Fibroblast of peridontal ligament (primary cell): ENCODE results near the gene DLL1.

Experiments
- DNase-seq: peaks from one replicate; pipeline ENCODE4 v3.0.0-alpha.2; 2010; ENCODE audit errors: extremely low read depth

The DLL1 gene

GRCh38 chr6:170283212-170284081 lies 7.4 kb downstream of the DLL1 start:
- no peak for DNase-seq

DNA sequence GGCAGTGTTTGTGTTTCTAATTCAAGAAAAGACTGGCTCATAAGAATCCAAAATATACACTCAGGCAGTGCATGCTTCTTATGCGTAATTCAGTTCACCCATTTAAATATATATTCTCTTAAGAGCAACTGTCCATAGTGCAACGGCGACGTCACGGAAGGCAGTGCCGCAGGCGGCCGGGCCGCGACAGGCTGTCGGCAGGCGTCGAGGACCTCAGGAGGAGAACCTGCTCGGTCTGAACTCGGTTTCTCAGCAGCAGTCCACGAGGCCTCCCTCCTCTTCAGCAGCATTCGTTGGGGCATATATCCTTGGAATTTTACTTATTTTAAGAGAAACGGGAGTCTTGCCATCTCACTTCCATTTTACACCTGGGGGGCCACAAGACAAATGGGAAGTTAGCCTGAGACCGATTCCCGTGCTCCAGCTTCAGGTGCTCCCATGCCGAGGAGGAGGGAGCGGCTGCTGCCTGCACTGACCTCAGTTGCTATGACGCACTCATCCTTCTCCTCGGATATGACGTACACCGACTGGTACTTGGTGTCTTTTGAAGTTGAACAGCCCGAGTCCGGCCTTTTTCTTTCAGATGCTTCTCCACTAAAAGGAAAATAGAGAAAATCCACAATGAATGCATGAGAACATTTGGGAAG lies 8.2 kb downstream of the DLL1 start:
- no peak for DNase-seq

- no peak for DNase-seq
Measured at GRCh38 chr6:170281331-170282292, 9.3 kb downstream of the DLL1 start.

DNA sequence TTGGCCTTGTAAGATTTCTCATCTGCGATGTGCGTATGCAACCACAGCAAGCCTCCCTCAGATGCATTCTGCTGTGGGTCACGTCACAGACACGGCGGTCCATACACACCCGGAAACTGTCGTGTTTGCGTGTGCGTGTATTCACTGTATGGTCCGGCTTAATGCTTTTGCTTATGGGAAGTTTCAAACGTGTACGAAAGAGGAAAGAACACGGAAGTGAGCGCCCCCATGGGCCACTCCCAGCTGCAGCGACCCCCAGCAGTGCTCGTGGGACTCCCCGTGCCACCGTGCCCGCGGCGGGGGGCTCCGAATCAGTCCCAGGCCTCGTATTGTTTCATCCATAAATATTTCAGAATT lies 10.2 kb downstream of the DLL1 start:
- no peak for DNase-seq

- no peak for DNase-seq
Measured at GRCh38 chr6:170279977-170280688, 10.7 kb downstream of the DLL1 start.

DNA sequence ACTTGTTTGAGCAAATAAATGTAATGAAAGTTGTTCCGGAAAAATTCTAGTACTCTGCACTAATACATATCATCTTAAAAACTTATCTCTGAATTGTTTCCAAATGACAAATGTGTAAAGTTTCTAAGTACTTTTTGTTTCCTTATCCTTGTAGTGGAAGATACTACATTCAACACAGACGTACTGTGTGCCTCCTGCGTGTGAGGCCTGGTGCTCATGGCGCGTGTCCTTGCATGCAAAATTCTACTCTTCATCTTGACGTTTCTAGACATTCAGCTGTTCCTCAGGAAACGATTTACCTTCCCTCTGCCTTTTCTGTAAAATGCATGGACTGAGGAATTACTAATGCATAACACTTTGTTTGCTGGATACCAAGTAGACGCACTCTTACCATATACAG lies 11.5 kb downstream of the DLL1 start:
- DNase-seq = no peak

GRCh38 chr6:170278743-170279094 lies 12.2 kb downstream of the DLL1 start:
- no peak for DNase-seq

GRCh38 chr6:170277893-170278742 lies 12.8 kb downstream of the DLL1 start:
- no peak for DNase-seq

DNA sequence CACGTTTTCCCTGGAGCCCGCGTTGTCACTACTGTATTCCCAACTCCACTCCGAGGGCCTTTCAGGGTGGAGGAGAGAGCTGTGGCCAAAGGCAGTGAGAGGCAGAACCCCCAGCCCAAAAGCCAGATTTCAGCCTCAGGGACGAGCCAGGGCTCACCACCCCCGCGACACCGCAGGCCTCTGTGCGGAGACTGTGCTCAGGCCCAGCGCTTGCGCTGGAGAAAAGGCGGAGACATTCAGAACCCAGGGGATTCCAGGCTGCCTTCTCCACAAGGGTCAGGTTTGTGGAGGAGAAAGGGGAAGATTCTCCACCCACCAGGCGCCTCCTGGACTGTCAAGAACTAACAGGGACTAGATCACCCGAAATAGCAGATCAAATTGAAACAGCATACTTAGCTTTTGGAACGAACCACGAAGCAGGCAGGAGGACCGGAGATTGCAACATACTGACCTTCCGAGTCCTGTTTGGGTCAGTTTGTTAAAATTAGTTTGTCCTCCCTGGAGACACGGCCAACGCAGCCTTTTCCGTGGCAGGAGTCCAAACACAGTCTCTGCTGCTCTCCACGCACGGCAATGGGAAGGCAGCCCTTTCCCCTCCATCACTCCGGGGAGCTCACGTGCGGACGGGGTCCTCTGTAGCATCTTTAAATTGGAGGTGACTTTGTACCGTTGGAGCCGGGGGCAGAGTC lies 14.4 kb downstream of the DLL1 start:
- peak; percentile 32 for DNase-seq

GRCh38 chr6:170274713-170275560 lies 15.9 kb downstream of the DLL1 start:
- DNase-seq = no peak

- DNase-seq = no peak
Measured at GRCh38 chr6:170273681-170274080, 17.2 kb downstream of the DLL1 start.

- no peak for DNase-seq
Measured at GRCh38 chr6:170273191-170273590, 17.7 kb downstream of the DLL1 start.

DNA sequence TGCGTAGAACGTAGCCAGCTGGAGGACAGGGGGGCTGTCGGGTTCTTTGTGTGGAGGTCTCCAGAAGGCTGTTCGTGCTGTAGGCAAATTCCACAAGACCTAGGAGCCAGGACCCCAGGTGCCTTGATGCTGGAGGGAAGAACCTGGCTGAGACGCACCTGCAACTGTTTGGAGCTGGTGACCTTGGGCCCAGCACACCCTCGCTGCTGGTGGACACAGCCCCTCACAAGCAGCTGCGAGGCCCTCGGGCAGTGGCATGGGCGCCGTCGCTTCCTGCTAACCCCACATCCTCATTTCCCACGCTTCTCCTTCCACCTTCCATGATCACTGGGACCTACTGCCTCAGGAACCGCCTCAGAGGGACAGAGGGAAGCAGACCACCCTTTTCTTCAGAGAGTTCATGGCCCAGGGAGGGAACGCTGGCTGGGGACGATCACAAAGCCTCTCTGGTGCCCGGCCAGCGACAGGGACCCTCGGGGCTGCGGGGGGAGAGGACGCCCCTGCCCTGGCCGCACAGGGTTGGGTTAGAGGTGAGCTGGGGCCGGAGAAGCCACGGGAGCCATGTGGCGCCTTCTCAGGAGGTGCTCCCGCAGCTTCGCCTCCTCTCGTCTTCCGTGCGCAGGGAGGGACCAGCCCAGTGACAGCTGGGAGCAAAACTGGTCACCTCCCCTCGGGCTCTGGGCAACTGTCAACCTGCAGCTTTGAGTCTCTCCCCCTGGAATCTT lies 18.4 kb downstream of the DLL1 start:
- no peak for DNase-seq

- no peak for DNase-seq
Measured at GRCh38 chr6:170271771-170272314, 19.0 kb downstream of the DLL1 start.

DNA sequence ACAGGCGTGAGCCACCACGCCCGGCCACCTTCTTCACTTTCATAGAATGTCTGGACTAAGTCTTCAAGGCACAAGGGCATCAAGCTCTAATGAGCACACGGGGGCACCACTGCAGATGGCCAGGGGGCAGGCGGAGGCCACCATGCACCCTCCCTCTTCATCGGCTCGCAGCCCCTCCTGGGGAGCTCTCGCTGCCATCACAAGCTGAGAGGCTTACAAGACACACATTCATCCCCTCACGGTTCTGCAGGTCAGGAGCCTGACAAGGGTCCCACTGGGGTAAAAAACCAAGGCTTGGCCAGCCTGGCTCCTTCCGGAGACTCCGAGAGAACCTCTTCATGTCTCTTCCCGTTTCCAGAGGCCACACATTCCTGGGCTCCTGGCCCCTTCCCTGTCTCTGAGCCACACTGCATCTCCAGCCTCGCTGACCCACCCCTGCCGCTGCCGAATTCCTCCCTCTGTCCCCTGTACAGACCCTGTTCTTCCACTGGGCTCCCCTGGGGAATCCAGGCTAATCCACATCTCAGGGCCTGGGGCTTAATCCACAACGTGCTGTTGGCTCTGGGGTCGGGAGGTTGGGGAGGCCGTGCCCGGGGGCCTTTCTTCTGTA lies 19.8 kb downstream of the DLL1 start:
- DNase-seq = no peak

DNA sequence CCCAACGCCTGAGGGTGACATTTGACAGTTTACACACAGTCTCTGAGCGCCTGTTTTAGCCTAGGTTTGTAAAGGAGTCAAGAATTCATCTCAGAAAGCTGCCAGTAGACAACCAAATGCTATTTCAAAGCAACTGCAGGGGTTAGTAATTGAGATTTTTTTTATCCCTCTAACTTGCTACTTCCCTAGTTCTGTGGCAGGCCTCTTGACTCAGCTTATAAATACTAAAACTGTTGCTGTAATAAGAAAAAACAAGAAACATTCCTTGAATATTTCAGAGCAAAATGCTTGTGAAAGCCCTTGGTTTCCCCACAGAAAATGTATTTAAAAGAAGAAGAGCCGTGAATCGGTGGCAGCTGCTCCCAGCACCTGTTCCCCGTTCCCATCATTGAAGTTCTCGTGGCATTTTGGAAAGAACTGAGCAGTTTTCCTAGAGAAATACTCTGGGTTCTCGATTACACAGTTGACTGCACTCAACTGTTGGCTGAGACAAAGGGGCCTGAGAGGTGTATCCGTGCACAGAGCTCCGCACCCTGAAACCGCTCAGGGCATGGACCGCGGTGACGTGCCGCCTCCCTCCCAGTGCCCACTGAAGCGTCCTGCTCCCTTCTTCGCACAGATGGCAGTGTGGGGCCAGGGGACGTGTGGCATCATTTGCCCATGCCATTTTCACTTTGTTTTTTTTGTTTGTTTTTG lies 20.9 kb downstream of the DLL1 start:
- no peak for DNase-seq

- no peak for DNase-seq
Measured at GRCh38 chr6:170269151-170269845, 21.6 kb downstream of the DLL1 start.
